AG04449 (cell line): ENCODE measurements around the gene GLT8D1.

Experiments used
- CTCF ChIA-PET: fragments of 350-600 bp; formaldehyde crosslinking; extraction: SDS; loops from one replicate; lab custom pipeline; 2021; ENCODE audit warnings: antibody characterized with exemption; lab: Yijun Ruan, JAX
- POLR2A ChIA-PET: fragments of 400-600, 350-600 bp; formaldehyde crosslinking; extraction: SDS; loops from one replicate; lab custom pipeline; 2020; ENCODE audit warnings: antibody characterized with exemption, inconsistent platforms; lab: Yijun Ruan, JAX
- DNase-seq: peaks from one replicate; pipeline ENCODE4 v3.0.0-alpha.2; 2010; ENCODE audit warnings: low read depth, low spot score
- H3K4me3 ChIP-seq: 2 replicates; pipeline ENCODE4 v1.5.1; 2011; ENCODE audit warnings: low read depth, mild to moderate bottlenecking, control low read depth, low read length
- CTCF ChIP-seq: IDR thresholded peaks from one replicate; pipeline ENCODE4 v1.5.1; 2011; ENCODE audit warnings: mild to moderate bottlenecking, moderate library complexity, low read length, control low read depth, inconsistent platforms; ENCODE audit not compliant: insufficient read depth; ENCODE audit errors: missing control alignments

The GLT8D1 gene

DNA sequence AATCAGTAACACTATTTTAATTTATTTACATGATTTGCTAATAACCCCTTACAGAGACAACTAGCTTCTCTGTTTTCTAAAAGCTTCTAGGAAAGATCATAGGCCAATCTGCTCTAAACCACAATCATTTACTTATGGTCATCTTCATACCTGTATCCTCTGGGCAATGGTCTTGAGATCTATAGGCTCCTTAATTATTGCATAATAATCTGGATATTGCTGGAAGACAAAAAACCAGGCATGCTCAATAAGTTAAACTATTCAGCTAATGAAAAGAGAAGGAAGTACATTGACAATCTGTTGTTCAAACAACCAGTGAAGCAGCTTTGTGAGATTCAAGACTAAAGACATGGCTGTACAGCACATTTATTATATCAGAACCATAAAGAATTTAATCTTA is 54.0 kb downstream of the GLT8D1 start:
- CTCF ChIA-PET = interaction anchor here (0.9 to 1.6 kb wide), 2 partner anchors 12 to 30 kb away, joined by 3 to 5 read pairs; no protein-coding TSS in a partner anchor
- no peak for DNase-seq
- no peak overlapping the region for H3K4me3 ChIP-seq
- POLR2A ChIA-PET = interaction anchor here (1.7 kb wide), 1 partner anchor 19 kb away, joined by 6 read pairs; no protein-coding TSS in a partner anchor
- TF ChIP-seq CTCF = no peak

GRCh38 chr3:52650439-52650838 is 55.2 kb downstream of the GLT8D1 start:
- ChIA-PET POLR2A (interaction anchor here (1.7 kb wide), 1 partner anchor 20 kb away, joined by 6 read pairs; no protein-coding TSS in a partner anchor), CTCF (interaction anchor here (0.8 to 1.6 kb wide), 2 partner anchors 9 to 13 kb away, joined by 3 to 5 read pairs; no protein-coding TSS in a partner anchor)
- no peak for TF ChIP-seq CTCF
- DNase-seq = no peak
- no peak overlapping the region for H3K4me3 ChIP-seq

DNA sequence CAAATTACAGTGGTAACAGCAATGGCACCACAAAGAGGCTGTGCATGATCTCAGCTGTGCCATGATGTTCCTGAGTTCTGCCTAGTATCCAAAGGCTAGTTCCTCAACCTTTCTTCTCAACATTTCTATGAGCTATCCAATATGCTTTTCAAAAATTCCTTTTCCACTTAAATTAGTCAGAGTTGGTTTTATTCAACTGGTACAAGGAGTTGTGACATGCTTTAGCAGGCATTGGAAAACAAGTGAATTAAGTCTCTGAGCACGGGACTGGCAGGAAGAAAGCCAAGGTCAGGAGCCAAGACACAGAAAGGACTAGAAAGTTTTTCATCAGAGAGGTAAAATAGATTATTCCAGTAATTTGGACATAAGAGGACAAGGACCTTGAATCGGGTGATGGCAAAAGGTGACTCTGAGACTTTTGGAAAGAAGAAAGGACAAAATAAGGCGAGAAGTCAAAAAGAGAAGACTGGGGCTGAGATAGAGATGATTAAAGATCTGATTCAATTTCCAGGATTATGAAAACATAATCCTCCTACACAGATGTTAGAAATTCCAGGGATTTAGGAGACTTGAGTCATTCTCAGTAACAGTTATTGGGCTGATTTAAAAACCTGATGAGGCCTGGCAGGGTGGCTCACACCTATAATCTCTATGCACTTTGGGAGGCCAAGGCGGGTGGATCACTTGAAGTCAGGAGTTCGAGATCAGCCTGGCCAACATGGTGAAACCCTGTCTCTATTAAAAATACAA is 56.0 kb downstream of the GLT8D1 start:
- no peak overlapping the region for H3K4me3 ChIP-seq
- ChIA-PET POLR2A (no interaction called here), CTCF (no interaction called here)
- TF ChIP-seq CTCF = no peak
- DNase-seq = no peak

- TF ChIP-seq CTCF = no peak
- ChIA-PET POLR2A (interaction anchor here (0.6 kb wide), 1 partner anchor 31 kb away, joined by 4 read pairs; no protein-coding TSS in a partner anchor), CTCF (no interaction called here)
- no peak overlapping the region for H3K4me3 ChIP-seq
- DNase-seq = no peak
Measured at GRCh38 chr3:52645549-52645948, 60.0 kb downstream of the GLT8D1 start.
